ENCODE measurements around the gene ULK4. TPM values are rescaled to one million over a fixed set of nuclear protein-coding genes. Genes with fewer than 3 reads are reported as not detected.

The ULK4 gene
- total RNA-seq, 1 experiment from 2014 or later, result 6.3 TPM

DNA sequence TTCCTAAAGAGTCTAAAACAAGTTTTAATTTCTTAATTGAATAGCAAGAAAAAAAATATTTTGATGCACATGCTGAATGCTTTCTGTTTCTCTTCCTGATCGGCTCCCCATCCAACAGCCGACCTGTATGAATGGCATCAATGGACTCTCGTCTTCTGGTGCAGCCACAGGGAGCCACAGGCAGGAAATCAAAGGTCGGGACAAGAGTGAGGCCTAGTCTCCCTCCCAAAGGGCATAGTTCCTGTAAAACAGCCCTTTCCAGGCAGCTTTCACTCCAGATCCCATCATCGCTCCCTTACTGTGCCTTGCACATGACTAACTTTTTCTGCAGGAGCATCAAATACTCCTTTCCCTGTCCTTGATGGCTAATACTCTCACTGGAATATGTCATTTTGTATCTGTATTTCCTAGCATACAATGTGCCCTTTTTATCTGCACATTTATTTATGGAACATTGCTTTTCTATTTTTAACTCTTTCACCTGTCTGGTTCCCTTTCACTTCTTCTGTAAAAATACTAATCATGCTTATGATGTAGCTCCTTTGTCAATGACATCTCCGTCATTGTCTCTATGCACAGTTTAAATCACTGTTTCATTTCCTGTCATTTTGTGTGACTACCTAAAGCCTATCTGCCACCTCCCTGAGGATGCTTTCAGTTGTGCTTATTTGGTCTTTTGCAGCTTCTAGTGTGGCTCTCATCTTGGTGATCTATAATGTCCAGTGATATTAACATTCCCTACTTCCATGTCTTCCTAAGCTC is 436.4 kb downstream of the ULK4 start (continued):
- no peak for TF ChIP-seq ZBTB33 (IDR thresholded peaks at IDR 0.05; ENCODE audit: extremely low read depth, insufficient replicate concordance, low read length)
- no peak for TF ChIP-seq ATF3 (IDR thresholded peaks at IDR 0.05)
- TF ChIP-seq, protein P1, sequence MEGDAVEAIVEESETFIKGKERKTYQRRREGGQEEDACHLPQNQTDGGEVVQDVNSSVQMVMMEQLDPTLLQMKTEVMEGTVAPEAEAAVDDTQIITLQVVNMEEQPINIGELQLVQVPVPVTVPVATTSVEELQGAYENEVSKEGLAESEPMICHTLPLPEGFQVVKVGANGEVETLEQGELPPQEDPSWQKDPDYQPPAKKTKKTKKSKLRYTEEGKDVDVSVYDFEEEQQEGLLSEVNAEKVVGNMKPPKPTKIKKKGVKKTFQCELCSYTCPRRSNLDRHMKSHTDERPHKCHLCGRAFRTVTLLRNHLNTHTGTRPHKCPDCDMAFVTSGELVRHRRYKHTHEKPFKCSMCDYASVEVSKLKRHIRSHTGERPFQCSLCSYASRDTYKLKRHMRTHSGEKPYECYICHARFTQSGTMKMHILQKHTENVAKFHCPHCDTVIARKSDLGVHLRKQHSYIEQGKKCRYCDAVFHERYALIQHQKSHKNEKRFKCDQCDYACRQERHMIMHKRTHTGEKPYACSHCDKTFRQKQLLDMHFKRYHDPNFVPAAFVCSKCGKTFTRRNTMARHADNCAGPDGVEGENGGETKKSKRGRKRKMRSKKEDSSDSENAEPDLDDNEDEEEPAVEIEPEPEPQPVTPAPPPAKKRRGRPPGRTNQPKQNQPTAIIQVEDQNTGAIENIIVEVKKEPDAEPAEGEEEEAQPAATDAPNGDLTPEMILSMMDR (IDR thresholded peaks at IDR 0.05 in 2 of 3, conservative IDR thresholded peaks at IDR 0.05 in 1 of 3; ENCODE audit: borderline replicate concordance in 1 of 3, insufficient read depth in 1 of 3, low read depth in 2 of 3, low read length in 2 of 3), result no peak
- no peak for TF ChIP-seq JUND (IDR thresholded peaks at IDR 0.05)
- TF ChIP-seq CBX3 (IDR thresholded peaks at IDR 0.05; ENCODE audit: low read depth), result no peak
- TF ChIP-seq SIN3A (IDR thresholded peaks at IDR 0.05; ENCODE audit: low read depth), result no peak
- TF ChIP-seq ELF1 (IDR thresholded peaks at IDR 0.05; ENCODE audit: borderline replicate concordance, low read depth), result no peak

DNA sequence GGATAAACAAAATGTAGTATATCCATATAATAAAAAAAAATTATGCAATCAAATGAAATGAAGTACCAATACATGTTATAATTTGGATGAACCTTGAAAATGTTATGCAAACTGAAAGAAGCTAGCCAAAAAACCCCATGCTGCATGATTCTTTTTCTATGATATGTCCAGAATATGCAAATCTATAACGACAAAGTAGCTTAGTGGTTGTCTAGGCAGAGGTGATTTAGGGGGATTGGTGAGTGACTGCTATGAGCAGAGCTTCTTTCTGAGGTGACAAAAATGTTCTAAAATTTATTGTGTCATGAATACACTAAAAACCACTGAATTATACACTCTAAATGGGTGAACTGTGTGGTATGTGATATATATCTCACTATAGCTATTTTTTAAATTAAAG is 438.0 kb downstream of the ULK4 start:
- Histone ChIP-seq H3K4me3 (replicated peaks in 1 of 2; ENCODE audit: low read depth in 1 of 2, low read length in 2 of 2) (no peak overlapping the region), H3K4me2 (ENCODE audit: low read length) (no peak overlapping the region), H3K79me2 (ENCODE audit: insufficient read depth, low read length) (no peaks in the 10 kb centered on the region), H3K9me3 (ENCODE audit: control insufficient read depth in 1 of 2, insufficient read depth in 1 of 2, low read depth in 1 of 2, low read length in 2 of 2) (no peaks in the 10 kb centered on the region), H3K27me3 (ENCODE audit: insufficient read depth, low read length) (no peaks in the 10 kb centered on the region), H3K36me3 (ENCODE audit: control insufficient read depth in 1 of 2, insufficient read depth in 2 of 2, low read length in 2 of 2) (no peaks in the 10 kb centered on the region), H4K20me1 (ENCODE audit: insufficient read depth) (no peaks in the 10 kb centered on the region), H3K9ac (ENCODE audit: low read length) (no peak overlapping the region), H2AFZ (ENCODE audit: low read depth, low read length, poor library complexity, severe bottlenecking) (no peak overlapping the region), H3K9me2 (ENCODE audit: insufficient read depth) (no peaks in the 10 kb centered on the region), H3K4me1 (ENCODE audit: control insufficient read depth in 1 of 2, insufficient read depth in 2 of 2, low read length in 2 of 2) (no peaks in the 10 kb centered on the region), H3K27ac (ENCODE audit: low read depth, low read length) (no peak overlapping the region)
- DNase-seq (ENCODE audit: low read depth, low spot score), result no peak
- ATAC-seq, result no peak
- no TSS peak for BruUV-seq (replicated peaks)
- TF ChIP-seq RAD21 (IDR thresholded peaks at IDR 0.05; ENCODE audit: low read depth) (no peak), EZH2phosphoT487 (IDR thresholded peaks at IDR 0.05; ENCODE audit: borderline replicate concordance) (no peak), POLR2A (IDR thresholded peaks at IDR 0.05; ENCODE audit: borderline replicate concordance, extremely low read depth, insufficient read depth, insufficient read length) (no peak)
- intact Hi-C loops (cut with micrococcal nuclease), result no loop called here
- ChIA-PET POLR2A (no interaction called here), RAD21 (ENCODE audit: low non-redundant PET in 1 of 2, low total read pairs in 2 of 2, uncharacterized antibody in 2 of 2, unreplicated experiment in 2 of 2) (no interaction called here), CTCF (no interaction called here)
